ENCODE results near the gene ADAMTSL1.
"Not testable (repeated sequence)": the region's sequence is repeated elsewhere in the genome, so short reads cannot be mapped to it uniquely, and the experiment has no call there.

The ADAMTSL1 gene

GRCh38 chr9:18925880-18926279 lies 451.9 kb downstream of the ADAMTSL1 start (continued):
- no peak for TF ChIP-seq ZNF560 (tag by site-specific recombination; IDR thresholded peaks at IDR 0.05; ENCODE audit: borderline replicate concordance)
- TF ChIP-seq ZNF701 (tag by site-specific recombination; IDR thresholded peaks at IDR 0.05) = no peak
- TF ChIP-seq ZNF664 (tag by site-specific recombination; IDR thresholded peaks at IDR 0.05) = no peak
- no peak for TF ChIP-seq ZNF391 (tag by site-specific recombination; IDR thresholded peaks at IDR 0.05; ENCODE audit: borderline replicate concordance, low read depth)
- TF ChIP-seq ZNF837 (tag by site-specific recombination; IDR thresholded peaks at IDR 0.05) = no peak
- no peak for TF ChIP-seq FEZF1 (tag by site-specific recombination; IDR thresholded peaks at IDR 0.05)
- TF ChIP-seq ZNF292 (tag by site-specific recombination; IDR thresholded peaks at IDR 0.05; ENCODE audit: borderline replicate concordance, low read depth) = no peak

GRCh38 chr9:18926513-18926912 lies 452.6 kb downstream of the ADAMTSL1 start:
- CTCF ChIA-PET = interaction anchor here (0.5 kb wide), 1 partner anchor 378 kb away, joined by 5 read pairs; no protein-coding TSS in a partner anchor
- Histone ChIP-seq H3K4me3 (ENCODE audit: low read depth, low read length) (no peak overlapping the region), H3K27ac (ENCODE audit: extremely low read depth, low read depth, low read length) (no peak overlapping the region), H3K9me3 (ENCODE audit: control insufficient read depth, insufficient read depth, low read depth, low read length) (no peaks in the 10 kb centered on the region), H3K36me3 (ENCODE audit: control insufficient read depth in 2 of 2, insufficient read depth in 1 of 2, low read length in 2 of 2) (no peaks in the 10 kb centered on the region), H3K4me1 (ENCODE audit: control insufficient read depth, insufficient read depth, low read length) (no peaks in the 10 kb centered on the region)
- TF ChIP-seq ZFP69B (tag by site-specific recombination; IDR thresholded peaks at IDR 0.05) (no peak), ZBTB8A (tag by site-specific recombination; IDR thresholded peaks at IDR 0.05) (no peak), GLIS2 (tag by site-specific recombination; IDR thresholded peaks at IDR 0.05) (no peak)
- POLR2A ChIA-PET = no interaction called here

GRCh38 chr9:18928711-18929110 lies 454.8 kb downstream of the ADAMTSL1 start:
- no peak overlapping the region for H3K27ac ChIP-seq (ENCODE audit: extremely low read depth, low read depth, low read length)
- no peaks in the 10 kb centered on the region for H3K9me3 ChIP-seq (ENCODE audit: control insufficient read depth, insufficient read depth, low read depth, low read length)
- TF ChIP-seq ZNF658 (tag by site-specific recombination; IDR thresholded peaks at IDR 0.05) (no peak), ZBTB17 (tag by site-specific recombination; IDR thresholded peaks at IDR 0.05) (no peak), GLIS2 (tag by site-specific recombination; IDR thresholded peaks at IDR 0.05) (no peak), ZNF132 (tag by site-specific recombination; IDR thresholded peaks at IDR 0.05; ENCODE audit: borderline replicate concordance) (no peak), ZBTB11 (tag by site-specific recombination; conservative IDR thresholded peaks at IDR 0.05; ENCODE audit: low read depth) (no peak), ZNF624 (tag by site-specific recombination; IDR thresholded peaks at IDR 0.05) (no peak), SALL2 (tag by site-specific recombination; IDR thresholded peaks at IDR 0.05; ENCODE audit: borderline replicate concordance) (no peak), ZNF394 (tag by site-specific recombination; IDR thresholded peaks at IDR 0.05; ENCODE audit: borderline replicate concordance) (no peak), ZNF155 (tag by site-specific recombination; IDR thresholded peaks at IDR 0.05) (no peak), ZNF221 (tag by site-specific recombination; IDR thresholded peaks at IDR 0.05; ENCODE audit: borderline replicate concordance) (no peak), ZNF555 (tag by site-specific recombination; conservative IDR thresholded peaks at IDR 0.05) (no peak), ZNF114 (tag by site-specific recombination; IDR thresholded peaks at IDR 0.05) (no peak), ZNF112 (tag by site-specific recombination; IDR thresholded peaks at IDR 0.05) (no peak), GLI2 (tag by site-specific recombination; IDR thresholded peaks at IDR 0.05; ENCODE audit: borderline replicate concordance, low read depth) (no peak), SCRT2 (tag by site-specific recombination; IDR thresholded peaks at IDR 0.05) (no peak)
- CTCF ChIA-PET = interaction anchor here (0.9 kb wide), 1 partner anchor 100 kb away, joined by 3 read pairs; no protein-coding TSS in a partner anchor
- no peaks in the 10 kb centered on the region for H3K4me1 ChIP-seq (ENCODE audit: control insufficient read depth, insufficient read depth, low read length)
- H3K36me3 ChIP-seq (ENCODE audit: control insufficient read depth in 2 of 2, insufficient read depth in 1 of 2, low read length in 2 of 2) = no peaks in the 10 kb centered on the region
- POLR2A ChIA-PET = no interaction called here
- H3K4me3 ChIP-seq (ENCODE audit: low read depth, low read length) = no peak overlapping the region

GRCh38 chr9:18930611-18931010 lies 456.7 kb downstream of the ADAMTSL1 start:
- POLR2A ChIA-PET; H3K4me1 ChIP-seq (ENCODE audit: control insufficient read depth, insufficient read depth, low read length); H3K9me3 ChIP-seq (ENCODE audit: control insufficient read depth, insufficient read depth, low read depth, low read length); H3K4me3 ChIP-seq (ENCODE audit: low read depth, low read length); H3K27ac ChIP-seq (ENCODE audit: extremely low read depth, low read depth, low read length); H3K36me3 ChIP-seq (ENCODE audit: control insufficient read depth in 2 of 2, insufficient read depth in 1 of 2, low read length in 2 of 2): not testable (repeated sequence)
- CTCF ChIA-PET = interaction anchor here (0.7 kb wide), 1 partner anchor 529 kb away, joined by 3 read pairs; no protein-coding TSS in a partner anchor
